Neural progenitor cell (in vitro differentiated cells): Measurements from ENCODE around the gene FANCC. TPM values are rescaled to one million over a fixed set of nuclear protein-coding genes. Genes with fewer than 3 reads are reported as not detected.
A peak's percentile ranks its signal among the peaks of the same experiment; 100 is the strongest.

Source experiments
- DNase-seq: peaks from one replicate; pipeline ENCODE4 v3.0.0-alpha.2; 2016; ENCODE audit warnings: low spot score
- H2AFZ ChIP-seq: fragments of 200-600 bp; sonication (generic); replicated peaks from 2 replicates; pipeline ENCODE4 v1.6.1; 2016; ENCODE audit warnings: antibody characterized with exemption
- H3F3A ChIP-seq: fragments of 200-600 bp; sonication (generic); 2 replicates; pipeline ENCODE4 v1.6.1; 2016; ENCODE audit warnings: antibody characterized with exemption, low read depth
- H3K27ac ChIP-seq: fragments of 200-600 bp; sonication (generic); 2 replicates; pipeline ENCODE4 v1.5.1; 2016; ENCODE audit warnings: mild to moderate bottlenecking
- H3K27me3 ChIP-seq: fragments of 200-600 bp; sonication (generic); 2 replicates; pipeline ENCODE4 v1.6.1; 2016; ENCODE audit warnings: mild to moderate bottlenecking, moderate library complexity
- H3K36me3 ChIP-seq: fragments of 200-600 bp; sonication (generic); 2 replicates; pipeline ENCODE4 v1.5.1; 2016
- H3K4me1 ChIP-seq: fragments of 200-600 bp; sonication (generic); 2 replicates; pipeline ENCODE4 v1.6.1; 2016; ENCODE audit warnings: mixed run types
- H3K4me2 ChIP-seq: fragments of 200-600 bp; sonication (generic); 2 replicates; pipeline ENCODE4 v1.6.1; 2016
- H3K4me3 ChIP-seq: fragments of 200-600 bp; sonication (generic); 2 replicates; pipeline ENCODE4 v1.5.1; 2016
- H3K79me2 ChIP-seq: fragments of 200-600 bp; sonication (generic); 2 replicates; pipeline ENCODE4 v1.6.1; 2016; ENCODE audit warnings: low read depth
- H3K9ac ChIP-seq: fragments of 200-600 bp; sonication (generic); 2 replicates; pipeline ENCODE4 v1.6.1; 2016
- H3K9me3 ChIP-seq: fragments of 200-600 bp; sonication (generic); 2 replicates; pipeline ENCODE4 v1.5.1; 2016; ENCODE audit warnings: low read depth
- H4K20me1 ChIP-seq: fragments of 200-600 bp; sonication (generic); 2 replicates; pipeline ENCODE4 v1.6.1; 2016; ENCODE audit warnings: low read depth
- H3K27ac Mint-ChIP-seq: 3 replicates; pipeline ENCODE4 v1.8.0; 2021; ENCODE audit warnings: mixed read lengths
- H3K27me3 Mint-ChIP-seq: 2 replicates; pipeline ENCODE4 v1.8.0; 2022; ENCODE audit warnings: low read depth, mild to moderate bottlenecking, inconsistent platforms, moderate library complexity, mixed read lengths; ENCODE audit not compliant: insufficient read depth
- H3K36me3 Mint-ChIP-seq: 3 replicates; pipeline ENCODE4 v1.8.0; 2021; ENCODE audit warnings: mixed read lengths
- H3K4me1 Mint-ChIP-seq: 3 replicates; pipeline ENCODE4 v1.8.0; 2021; ENCODE audit warnings: mixed read lengths
- H3K4me3 Mint-ChIP-seq: 3 replicates; pipeline ENCODE4 v1.8.0; 2021; ENCODE audit warnings: mild to moderate bottlenecking, moderate library complexity, mixed read lengths
- H3K9me3 Mint-ChIP-seq: 3 replicates; pipeline ENCODE4 v1.8.0; 2020; ENCODE audit warnings: mixed read lengths
- EZH2 ChIP-seq: fragments of 200-600 bp; sonication (generic); IDR thresholded peaks from 2 replicates; pipeline ENCODE4 v1.6.1; 2017; ENCODE audit warnings: antibody characterized with exemption, mild to moderate bottlenecking, moderate library complexity
- EZH2phosphoT487 ChIP-seq: fragments of 200-600 bp; sonication (generic); IDR thresholded peaks from 2 replicates; pipeline ENCODE4 v1.6.1; 2017; ENCODE audit warnings: antibody characterized with exemption
- total RNA-seq: library from RNA; depleted of rRNA; stranded (reverse); fragments of >200 nt; gene quantifications from 2 replicates; pipeline ENCODE4 v1.2.3, GENCODE V29; 2015; ENCODE audit warnings: low replicate concordance
- TF ChIP-seq, protein P1 (sequence below): fragments of 200-600 bp; sonication (generic); IDR thresholded peaks from 2 replicates; pipeline ENCODE4 v1.5.1; 2017; ENCODE audit warnings: antibody characterized with exemption, mild to moderate bottlenecking

The FANCC gene
- total RNA-seq, 1 donor from 2014 or later: 49.6 TPM

DNA sequence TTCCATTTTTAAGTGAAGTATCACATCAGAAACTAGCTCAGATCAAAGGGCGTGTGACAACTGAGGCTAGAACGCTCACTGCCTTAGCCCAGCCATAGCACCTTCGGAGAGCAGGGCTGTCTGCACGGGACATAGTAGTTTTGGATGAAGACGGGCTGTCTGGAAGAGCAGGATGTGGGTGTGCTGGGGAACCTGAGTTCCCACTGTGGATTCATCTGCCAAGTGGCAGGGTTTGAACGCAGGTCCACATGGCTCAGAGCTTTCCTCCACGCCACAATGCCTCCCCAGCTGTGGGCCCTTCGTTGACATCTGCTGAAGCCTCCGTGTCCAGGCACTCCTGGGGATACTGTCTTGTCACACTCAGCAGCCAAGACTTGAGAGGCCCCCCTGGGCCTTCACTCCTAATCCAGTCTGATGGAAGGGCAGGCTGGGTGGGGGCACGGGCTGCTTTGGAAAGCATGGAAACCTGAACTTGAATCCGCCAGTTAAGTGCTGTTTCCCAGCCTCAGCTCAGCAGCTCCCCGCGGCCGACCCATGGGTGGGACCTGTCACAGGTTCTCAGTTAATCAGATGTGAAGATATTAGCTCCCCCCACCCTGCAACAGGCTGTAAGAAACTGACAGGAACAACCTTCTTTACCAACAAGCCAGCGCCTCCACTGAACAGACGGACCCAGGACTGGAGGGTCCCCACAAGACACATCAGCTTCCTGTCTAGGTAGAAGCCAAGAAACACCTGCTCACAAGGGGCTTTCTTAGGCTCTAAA lies 228.1 kb downstream of the FANCC start:
- no peak overlapping the region for H3K4me3 Mint-ChIP-seq

DNA sequence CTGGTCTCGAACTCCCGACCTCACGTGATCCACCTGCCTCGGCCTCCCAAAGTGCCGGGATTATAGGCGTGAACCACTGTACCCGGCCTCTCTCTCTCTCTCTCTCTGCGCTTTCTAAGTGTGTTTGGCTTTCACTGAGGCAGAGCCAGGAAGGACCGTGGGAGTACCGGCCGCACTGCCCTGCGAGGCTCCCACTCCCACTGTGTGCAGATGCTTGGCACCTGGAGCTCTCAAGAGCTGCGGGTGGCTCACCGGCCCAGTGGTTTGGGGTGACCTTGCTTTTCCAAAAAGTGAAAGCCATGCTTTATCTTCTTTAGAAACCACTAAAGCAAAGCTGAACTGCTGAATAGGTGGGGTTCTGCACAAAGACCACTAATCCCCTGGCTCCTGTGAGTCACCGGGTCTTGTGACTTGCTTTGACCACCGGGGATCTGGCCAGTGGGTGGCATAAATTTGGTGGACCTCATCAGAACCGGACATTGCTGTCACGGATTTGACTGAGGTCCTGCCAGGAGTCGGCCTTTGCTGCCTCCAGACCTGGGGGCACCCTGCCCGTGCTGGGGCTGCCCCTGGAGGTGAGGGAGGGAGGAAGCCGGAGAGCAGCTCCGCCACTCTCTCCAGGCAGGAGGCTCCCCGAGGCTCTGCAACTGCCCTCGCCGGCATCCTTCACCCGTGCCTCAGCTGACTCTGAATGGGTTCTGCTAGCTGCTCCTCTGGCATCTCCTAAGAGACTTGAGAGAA lies 228.9 kb downstream of the FANCC start:
- no peaks in the 10 kb centered on the region for H3K9me3 Mint-ChIP-seq
- Histone ChIP-seq H4K20me1 (peaks cover 62% of the 10 kb centered on the region), H3K27me3 (no peaks in the 10 kb centered on the region), H3F3A (peaks cover 31% of the 10 kb centered on the region), H3K9me3 (no peaks in the 10 kb centered on the region), H3K79me2 (no peaks in the 10 kb centered on the region), H3K27ac (no peak overlapping the region), H3K36me3 (no peaks in the 10 kb centered on the region), H3K4me3 (no peak overlapping the region), H3K9ac (no peak overlapping the region), H2AFZ (no peak overlapping the region), H3K4me1 (peaks cover 29% of the 10 kb centered on the region), H3K4me2 (no peak overlapping the region)
- peaks cover 20% of the 10 kb centered on the region for H3K27me3 Mint-ChIP-seq
- H3K27ac Mint-ChIP-seq: peak overlapping the region; percentile 96
- DNase-seq: peak; percentile 54
- H3K36me3 Mint-ChIP-seq: peaks cover 33% of the 10 kb centered on the region
- H3K4me1 Mint-ChIP-seq: peaks cover 83% of the 10 kb centered on the region
- H3K4me3 Mint-ChIP-seq: no peak overlapping the region
- TF ChIP-seq, protein P1, sequence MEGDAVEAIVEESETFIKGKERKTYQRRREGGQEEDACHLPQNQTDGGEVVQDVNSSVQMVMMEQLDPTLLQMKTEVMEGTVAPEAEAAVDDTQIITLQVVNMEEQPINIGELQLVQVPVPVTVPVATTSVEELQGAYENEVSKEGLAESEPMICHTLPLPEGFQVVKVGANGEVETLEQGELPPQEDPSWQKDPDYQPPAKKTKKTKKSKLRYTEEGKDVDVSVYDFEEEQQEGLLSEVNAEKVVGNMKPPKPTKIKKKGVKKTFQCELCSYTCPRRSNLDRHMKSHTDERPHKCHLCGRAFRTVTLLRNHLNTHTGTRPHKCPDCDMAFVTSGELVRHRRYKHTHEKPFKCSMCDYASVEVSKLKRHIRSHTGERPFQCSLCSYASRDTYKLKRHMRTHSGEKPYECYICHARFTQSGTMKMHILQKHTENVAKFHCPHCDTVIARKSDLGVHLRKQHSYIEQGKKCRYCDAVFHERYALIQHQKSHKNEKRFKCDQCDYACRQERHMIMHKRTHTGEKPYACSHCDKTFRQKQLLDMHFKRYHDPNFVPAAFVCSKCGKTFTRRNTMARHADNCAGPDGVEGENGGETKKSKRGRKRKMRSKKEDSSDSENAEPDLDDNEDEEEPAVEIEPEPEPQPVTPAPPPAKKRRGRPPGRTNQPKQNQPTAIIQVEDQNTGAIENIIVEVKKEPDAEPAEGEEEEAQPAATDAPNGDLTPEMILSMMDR: no peak
- TF ChIP-seq EZH2phosphoT487 (no peak), EZH2 (no peak)

More for the DNA sequence above, 228.1 kb downstream of the FANCC start:
- Histone ChIP-seq H3F3A (peaks cover 31% of the 10 kb centered on the region), H2AFZ (no peak overlapping the region), H4K20me1 (peaks cover 62% of the 10 kb centered on the region), H3K27ac (no peak overlapping the region), H3K27me3 (no peaks in the 10 kb centered on the region), H3K4me3 (no peak overlapping the region), H3K9me3 (no peaks in the 10 kb centered on the region), H3K9ac (no peak overlapping the region), H3K79me2 (no peaks in the 10 kb centered on the region), H3K36me3 (no peaks in the 10 kb centered on the region), H3K4me2 (no peak overlapping the region), H3K4me1 (peaks cover 29% of the 10 kb centered on the region)
- Mint-ChIP-seq H3K27me3 (peaks cover 22% of the 10 kb centered on the region), H3K9me3 (no peaks in the 10 kb centered on the region), H3K27ac (peak overlapping the region; percentile 90), H3K4me1 (peaks cover 83% of the 10 kb centered on the region), H3K36me3 (peaks cover 25% of the 10 kb centered on the region)
- no peak for DNase-seq
- TF ChIP-seq, protein P1: no peak
- TF ChIP-seq EZH2phosphoT487: no peak
- no peak for TF ChIP-seq EZH2

DNA sequence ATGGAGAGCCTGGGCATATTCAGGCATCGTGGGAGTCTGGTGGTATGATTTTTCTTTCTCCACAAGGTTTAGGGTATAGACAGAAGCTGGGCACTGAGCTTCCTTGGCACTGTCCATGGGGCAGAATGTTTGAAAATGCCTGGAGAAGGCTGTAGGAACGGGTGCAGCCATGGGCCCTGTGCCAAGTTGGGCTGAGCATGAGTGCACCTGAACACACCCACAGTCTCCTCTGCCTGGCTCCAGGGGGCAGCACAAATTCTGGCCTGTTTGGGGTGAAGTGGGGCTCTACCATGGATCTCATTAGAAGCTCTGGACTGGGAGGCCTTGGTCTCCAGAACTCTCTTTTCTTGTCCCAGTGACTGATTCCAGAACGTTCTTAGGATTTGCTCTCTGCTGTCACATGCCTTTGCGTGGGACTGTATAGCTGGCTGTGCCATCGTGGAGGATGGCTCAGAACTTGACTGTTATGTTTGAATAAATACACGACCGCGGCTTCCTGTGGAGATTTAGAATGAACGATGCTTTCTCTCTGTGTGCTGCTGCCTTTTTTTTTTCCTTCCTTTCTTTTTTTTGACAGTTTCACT lies 229.8 kb downstream of the FANCC start:
- Histone ChIP-seq H3F3A (peaks cover 24% of the 10 kb centered on the region), H3K27me3 (no peaks in the 10 kb centered on the region), H4K20me1 (peaks cover 56% of the 10 kb centered on the region), H2AFZ (no peak overlapping the region), H3K4me1 (peaks cover 20% of the 10 kb centered on the region), H3K79me2 (no peaks in the 10 kb centered on the region), H3K4me3 (no peak overlapping the region), H3K9ac (no peak overlapping the region), H3K9me3 (no peaks in the 10 kb centered on the region), H3K36me3 (no peaks in the 10 kb centered on the region), H3K4me2 (no peak overlapping the region), H3K27ac (no peak overlapping the region)
- TF ChIP-seq EZH2 (no peak), EZH2phosphoT487 (no peak)
- TF ChIP-seq, protein P1: no peak
- Mint-ChIP-seq H3K4me1 (peaks cover 81% of the 10 kb centered on the region), H3K27ac (peak overlapping the region; percentile 48), H3K36me3 (peaks cover 37% of the 10 kb centered on the region), H3K27me3 (peaks cover 18% of the 10 kb centered on the region), H3K4me3 (peak overlapping the region; percentile 30), H3K9me3 (no peaks in the 10 kb centered on the region)
- no peak for DNase-seq
